AG04450 (cell line): ENCODE results near the gene LILRB4. TPM values are rescaled to one million over a fixed set of nuclear protein-coding genes. Genes with fewer than 3 reads are reported as not detected.

ENCODE experiments used
- CTCF ChIA-PET: fragments of 300-600, 350-600 bp; formaldehyde crosslinking; extraction: SDS; loops from one replicate; lab custom pipeline; 2022; ENCODE audit warnings: antibody characterized with exemption, inconsistent platforms; lab: Charles Lee
- POLR2A ChIA-PET: fragments of 350-600 bp; formaldehyde crosslinking; extraction: SDS; loops from one replicate; lab custom pipeline; 2021; ENCODE audit warnings: antibody characterized with exemption, inconsistent platforms; lab: Yijun Ruan, JAX
- DNase-seq: peaks from one replicate; pipeline ENCODE4 v3.0.0-alpha.2; 2011; ENCODE audit warnings: low read depth, low spot score
- H3K27ac ChIP-seq: one replicate; pipeline ENCODE4 v1.5.1; 2012; ENCODE audit warnings: low read depth, low read length, control low read depth
- H3K27me3 ChIP-seq: one replicate; pipeline ENCODE4 v1.6.0; 2012; ENCODE audit warnings: low read length; ENCODE audit not compliant: control insufficient read depth, insufficient read depth
- H3K4me3 ChIP-seq: 2 replicates; pipeline ENCODE4 v1.5.1; 2011; ENCODE audit warnings: mild to moderate bottlenecking, low read depth, low read length, control low read depth
- H3K9me3 ChIP-seq: 2 replicates; pipeline ENCODE4 v1.5.1; 2012; ENCODE audit warnings: low read length; ENCODE audit not compliant: control insufficient read depth, insufficient read depth
- polyA minus RNA-seq: library from RNA; depleted of rRNA, polyadenylated mRNA; stranded (reverse); fragments of >200 nt; gene quantifications from 2 replicates; pipeline ENCODE4 v1.2.3, GENCODE V29; 2011; rRNA and poly(A)+ RNA removed
- polyA plus RNA-seq: library from polyadenylated mRNA; depleted of rRNA; stranded (reverse); fragments of >200 nt; gene quantifications from 2 replicates; pipeline ENCODE4 v1.2.3, GENCODE V29; 2011; rRNA removed
- TF ChIP-seq, protein P1 (sequence below): IDR thresholded peaks from 2 replicates; pipeline ENCODE4 v1.5.1; 2011; ENCODE audit warnings: low read depth, low read length, control low read depth, inconsistent platforms

The LILRB4 gene
- 0.06 and 0.10 TPM in 2 replicates for polyA plus RNA-seq
- not detected in 2 replicates for polyA minus RNA-seq

DNA sequence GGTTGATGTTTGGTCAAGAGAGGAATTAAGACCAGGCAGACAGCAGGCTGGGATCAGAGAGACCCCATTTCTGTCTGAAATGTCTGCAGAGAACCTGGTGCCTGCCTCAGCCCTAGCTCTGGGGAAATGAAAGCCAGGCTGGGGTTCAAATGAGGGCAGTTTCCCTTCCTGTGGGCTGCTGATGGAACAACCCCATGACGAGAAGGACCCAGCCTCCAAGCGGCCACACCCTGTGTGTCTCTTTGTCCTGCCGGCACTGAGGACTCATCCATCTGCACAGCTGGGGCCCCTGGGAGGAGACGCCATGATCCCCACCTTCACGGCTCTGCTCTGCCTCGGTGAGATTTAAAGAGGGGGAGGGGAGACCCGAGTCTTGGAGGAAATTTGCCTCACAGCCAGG is at the start of gene LILRB4:
Gene LILRB4 (plus strand): TSS at position 256 of the 400 bp plus-strand sequence. CDS start 49 bp downstream, at position 305.
- ChIA-PET POLR2A (no interaction called here), CTCF (no interaction called here)

DNA sequence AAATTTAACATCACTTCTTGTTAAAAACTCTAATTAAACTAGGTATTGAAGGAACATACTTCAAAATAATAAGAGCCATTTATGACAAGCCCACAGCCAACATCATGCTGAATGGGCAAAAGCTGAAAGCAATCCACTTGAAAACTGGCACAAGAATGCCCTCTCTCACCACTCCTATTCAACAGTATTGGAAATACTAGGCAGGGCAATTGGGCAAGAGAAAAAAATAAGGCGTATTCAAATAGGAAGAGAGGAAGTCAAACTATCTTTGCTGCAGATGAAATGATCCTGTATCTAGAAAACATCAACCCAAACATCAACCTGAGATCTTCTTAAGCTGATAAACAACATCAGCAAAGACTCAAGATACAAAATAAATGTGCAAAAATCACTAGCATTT is 48.1 kb upstream of the LILRB4 start:
- TF ChIP-seq, protein P1, sequence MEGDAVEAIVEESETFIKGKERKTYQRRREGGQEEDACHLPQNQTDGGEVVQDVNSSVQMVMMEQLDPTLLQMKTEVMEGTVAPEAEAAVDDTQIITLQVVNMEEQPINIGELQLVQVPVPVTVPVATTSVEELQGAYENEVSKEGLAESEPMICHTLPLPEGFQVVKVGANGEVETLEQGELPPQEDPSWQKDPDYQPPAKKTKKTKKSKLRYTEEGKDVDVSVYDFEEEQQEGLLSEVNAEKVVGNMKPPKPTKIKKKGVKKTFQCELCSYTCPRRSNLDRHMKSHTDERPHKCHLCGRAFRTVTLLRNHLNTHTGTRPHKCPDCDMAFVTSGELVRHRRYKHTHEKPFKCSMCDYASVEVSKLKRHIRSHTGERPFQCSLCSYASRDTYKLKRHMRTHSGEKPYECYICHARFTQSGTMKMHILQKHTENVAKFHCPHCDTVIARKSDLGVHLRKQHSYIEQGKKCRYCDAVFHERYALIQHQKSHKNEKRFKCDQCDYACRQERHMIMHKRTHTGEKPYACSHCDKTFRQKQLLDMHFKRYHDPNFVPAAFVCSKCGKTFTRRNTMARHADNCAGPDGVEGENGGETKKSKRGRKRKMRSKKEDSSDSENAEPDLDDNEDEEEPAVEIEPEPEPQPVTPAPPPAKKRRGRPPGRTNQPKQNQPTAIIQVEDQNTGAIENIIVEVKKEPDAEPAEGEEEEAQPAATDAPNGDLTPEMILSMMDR: no peak
- Histone ChIP-seq H3K27ac (no peak overlapping the region), H3K4me3 (no peak overlapping the region), H3K27me3 (no peaks in the 10 kb centered on the region), H3K9me3 (peaks cover 10% of the 10 kb centered on the region)
- CTCF ChIA-PET: no interaction called here
- POLR2A ChIA-PET: no interaction called here
- DNase-seq: no peak

More for the DNA sequence above, at the start of gene LILRB4:
- no peak for DNase-seq
- no peaks in the 10 kb centered on the region for H3K27me3 ChIP-seq
- H3K4me3 ChIP-seq: no peak within 1 kb of the TSS
- H3K27ac ChIP-seq: no peak within 1 kb of the TSS
- H3K9me3 ChIP-seq: peaks cover 76% of the 10 kb centered on the region
- TF ChIP-seq, protein P1: no peak

DNA sequence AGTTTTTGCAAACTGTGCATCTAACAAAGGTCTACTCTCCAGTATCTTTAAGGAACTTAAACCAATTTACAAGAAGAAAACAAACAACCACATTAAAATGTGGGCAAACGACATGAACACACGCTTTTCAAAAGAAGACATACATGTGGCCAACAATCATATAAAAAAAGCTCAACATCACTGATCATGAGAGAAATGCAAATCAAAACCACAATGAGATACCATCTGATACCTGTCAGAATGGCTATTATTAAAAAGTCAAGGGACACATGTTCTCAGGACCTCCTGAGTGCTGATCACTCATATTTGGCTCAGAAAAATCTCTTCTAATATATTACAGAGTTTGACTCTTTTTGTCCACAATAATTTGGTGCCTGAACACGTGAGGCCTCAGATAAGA is 46.7 kb upstream of the LILRB4 start:
- no peak for DNase-seq
- Histone ChIP-seq H3K27me3 (no peaks in the 10 kb centered on the region), H3K9me3 (peaks cover 13% of the 10 kb centered on the region; the same call in 1 of the 2 replicates), H3K27ac (no peak overlapping the region), H3K4me3 (no peak overlapping the region)
- ChIA-PET POLR2A (no interaction called here), CTCF (no interaction called here)
- TF ChIP-seq, protein P1: no peak

DNA sequence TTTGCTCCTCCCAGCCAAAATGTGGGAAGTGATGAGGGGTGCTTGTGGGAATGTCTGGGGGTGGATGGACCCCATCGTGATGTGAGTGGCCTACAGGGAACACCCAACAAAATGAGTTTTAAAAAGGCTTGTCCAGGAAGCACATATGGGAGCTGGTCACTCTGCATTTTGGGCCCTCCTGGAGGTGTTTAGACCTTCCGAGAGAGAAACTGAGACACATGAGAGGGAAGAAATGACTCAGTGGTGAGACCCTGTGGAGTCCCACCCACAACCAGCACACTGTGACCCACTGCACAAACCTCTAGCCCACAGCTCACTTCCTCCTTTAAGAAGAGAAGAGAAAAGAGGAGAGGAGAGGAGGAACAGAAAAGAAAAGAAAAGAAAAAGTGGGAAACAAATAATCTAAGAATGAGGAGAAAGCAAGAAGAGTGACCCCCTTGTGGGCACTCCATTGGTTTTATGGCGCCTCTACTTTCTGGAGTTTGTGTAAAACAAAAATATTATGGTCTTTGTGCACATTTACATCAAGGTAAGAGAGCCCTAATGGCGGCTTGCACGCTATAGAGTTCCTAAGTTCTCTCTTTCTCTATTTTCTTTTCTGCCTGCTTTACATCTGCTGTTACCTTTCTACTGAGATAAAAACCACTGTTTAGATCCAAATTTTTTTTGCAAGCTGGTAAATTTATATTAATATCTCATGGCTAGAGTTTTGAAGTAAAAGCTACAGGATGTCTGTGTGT is 45.8 kb upstream of the LILRB4 start:
- ChIA-PET POLR2A (no interaction called here), CTCF (no interaction called here)
- no peaks in the 10 kb centered on the region for H3K27me3 ChIP-seq

DNA sequence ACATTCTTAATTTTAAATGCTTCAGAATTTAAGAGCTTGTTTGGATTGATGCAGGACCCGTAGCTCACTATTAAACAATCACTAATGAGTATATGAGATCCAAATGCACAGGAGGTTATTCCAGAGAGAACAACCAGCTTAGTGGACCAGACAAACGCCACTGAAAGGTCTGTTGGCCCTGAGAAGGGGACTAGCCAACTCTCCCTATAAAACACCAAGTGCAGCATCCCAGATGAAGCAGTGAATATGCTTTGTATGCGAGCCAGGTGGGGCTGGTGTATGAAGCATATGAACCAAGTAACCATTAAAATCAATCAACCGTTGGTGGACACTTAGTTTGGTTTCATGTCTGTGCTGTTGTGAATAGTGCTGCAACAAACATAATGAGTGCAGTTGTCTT is 42.3 kb upstream of the LILRB4 start:
- Histone ChIP-seq H3K27ac (no peak overlapping the region), H3K9me3 (peaks cover 29% of the 10 kb centered on the region), H3K27me3 (no peaks in the 10 kb centered on the region), H3K4me3 (no peak overlapping the region)
- TF ChIP-seq, protein P1: no peak
- DNase-seq: no peak
- POLR2A ChIA-PET: no interaction called here
- CTCF ChIA-PET: no interaction called here

More for the DNA sequence above, 45.8 kb upstream of the LILRB4 start:
- no peak overlapping the region for H3K27ac ChIP-seq
- DNase-seq: no peak
- H3K4me3 ChIP-seq: no peak overlapping the region
- TF ChIP-seq, protein P1: no peak
- H3K9me3 ChIP-seq: peaks cover 10% of the 10 kb centered on the region; the same call in 1 of the 2 replicates
